PC-3 (cell line): Measurements from ENCODE around the gene SFXN3. TPM values are rescaled to one million over a fixed set of nuclear protein-coding genes. Genes with fewer than 3 reads are reported as not detected.

ENCODE experiments used
- ATAC-seq: fragments of 200-7000 bp; cut with Tn5 transposase; 2 replicates; pipeline ENCODE4 v1.9.1; 2020; ENCODE audit warnings: mild to moderate bottlenecking, moderate library complexity
- BruUV-seq: library from RNA; stranded (reverse); fragments of 400-500 nt; replicated peaks from 2 replicates; lab custom pipeline; 2021; lab: Mats Ljungman, UMichigan
- CTCF ChIA-PET: fragments of 300-600 bp; sonication (Branson Sonifier 250); formaldehyde crosslinking; loops from one replicate; lab custom pipeline; 2022; ENCODE audit warnings: antibody characterized with exemption; lab: Charles Lee
- POLR2A ChIA-PET: fragments of 300-600 bp; sonication (Branson Sonifier 250); formaldehyde crosslinking; loops from one replicate; lab custom pipeline; 2022; ENCODE audit warnings: antibody characterized with exemption; ENCODE audit not compliant: unreplicated experiment; lab: Charles Lee
- DNase-seq: peaks from one replicate; pipeline ENCODE4 v3.0.0-alpha.2; 2015
- H2AFZ ChIP-seq: fragments of 300-600 bp; sonication (generic); 2 replicates; pipeline ENCODE4 v1.6.0; 2016; ENCODE audit warnings: antibody characterized with exemption, low read length
- H3F3A ChIP-seq: fragments of 300-600 bp; sonication (generic); one replicate; pipeline ENCODE4 v1.6.0; 2017; ENCODE audit warnings: antibody characterized with exemption, low read length, control low read depth, mild to moderate bottlenecking; ENCODE audit not compliant: unreplicated experiment
- H3K27ac ChIP-seq: fragments of 300-600 bp; sonication (generic); 2 replicates; pipeline ENCODE4 v1.5.1; 2016; ENCODE audit warnings: mild to moderate bottlenecking, low read length
- H3K27me3 ChIP-seq: fragments of 300-600 bp; sonication (generic); 2 replicates; pipeline ENCODE4 v1.6.1; 2016; ENCODE audit warnings: low read length, mixed read lengths
- H3K36me3 ChIP-seq: fragments of 300-600 bp; sonication (generic); 2 replicates; pipeline ENCODE4 v1.6.1; 2016; ENCODE audit warnings: low read depth, mixed run types, low read length, mixed read lengths
- H3K4me1 ChIP-seq: fragments of 300-600 bp; sonication (generic); 2 replicates; pipeline ENCODE4 v1.5.1; 2016; ENCODE audit warnings: low read length; ENCODE audit not compliant: insufficient read depth
- H3K4me2 ChIP-seq: fragments of 300-600 bp; sonication (generic); 2 replicates; pipeline ENCODE4 v1.6.0; 2016; ENCODE audit warnings: low read length
- H3K4me3 ChIP-seq: fragments of 300-600 bp; sonication (generic); 2 replicates; pipeline ENCODE4 v1.5.1; 2016; ENCODE audit warnings: mild to moderate bottlenecking, low read length, mixed read lengths
- H3K79me2 ChIP-seq: fragments of 300-600 bp; sonication (generic); 2 replicates; pipeline ENCODE4 v1.6.1; 2017; ENCODE audit warnings: low read length, mixed read lengths
- H3K9ac ChIP-seq: fragments of 300-600 bp; sonication (generic); 2 replicates; pipeline ENCODE4 v1.6.0; 2016; ENCODE audit warnings: mild to moderate bottlenecking, low read length
- H3K9me2 ChIP-seq: fragments of 300-600 bp; sonication (generic); replicated peaks from 2 replicates; pipeline ENCODE4 v1.6.1; 2016; ENCODE audit warnings: mixed run types, low read length, mixed read lengths
- H3K9me3 ChIP-seq: fragments of 300-600 bp; sonication (generic); 2 replicates; pipeline ENCODE4 v1.6.1; 2016; ENCODE audit warnings: low read length, mixed read lengths
- H4K20me1 ChIP-seq: fragments of 300-600 bp; sonication (generic); 2 replicates; pipeline ENCODE4 v1.6.1; 2016; ENCODE audit warnings: low read length, mixed read lengths
- CTCF ChIP-seq: fragments of 300-600 bp; sonication (generic); conservative IDR thresholded peaks from 2 replicates; pipeline ENCODE4 v1.5.1; 2017; ENCODE audit warnings: antibody characterized with exemption, low read depth, mild to moderate bottlenecking, low read length
- EZH2 ChIP-seq: fragments of 300-600 bp; sonication (generic); IDR thresholded peaks from one replicate; pipeline ENCODE4 v1.6.1; 2017; ENCODE audit warnings: antibody characterized with exemption, mild to moderate bottlenecking, low read length; ENCODE audit not compliant: unreplicated experiment
- EZH2phosphoT487 ChIP-seq: fragments of 300-600 bp; sonication (generic); IDR thresholded peaks from 2 replicates; pipeline ENCODE4 v1.6.1; 2018; ENCODE audit warnings: mild to moderate bottlenecking, antibody characterized with exemption, low read length, borderline replicate concordance
- intact Hi-C: fragments of 100-400 bp; cut with micrococcal nuclease; formaldehyde crosslinking; loops from 2 replicates; pipeline ENCODE4 v1.9.0; 2023
- total RNA-seq: library from RNA; depleted of rRNA; stranded (reverse); fragments of >200 nt; gene quantifications from 2 replicates; pipeline ENCODE4 v1.2.3, GENCODE V29; 2014

SFXN3 gene
- total RNA-seq, 1 experiment from 2014 or later: 46.7 TPM

DNA sequence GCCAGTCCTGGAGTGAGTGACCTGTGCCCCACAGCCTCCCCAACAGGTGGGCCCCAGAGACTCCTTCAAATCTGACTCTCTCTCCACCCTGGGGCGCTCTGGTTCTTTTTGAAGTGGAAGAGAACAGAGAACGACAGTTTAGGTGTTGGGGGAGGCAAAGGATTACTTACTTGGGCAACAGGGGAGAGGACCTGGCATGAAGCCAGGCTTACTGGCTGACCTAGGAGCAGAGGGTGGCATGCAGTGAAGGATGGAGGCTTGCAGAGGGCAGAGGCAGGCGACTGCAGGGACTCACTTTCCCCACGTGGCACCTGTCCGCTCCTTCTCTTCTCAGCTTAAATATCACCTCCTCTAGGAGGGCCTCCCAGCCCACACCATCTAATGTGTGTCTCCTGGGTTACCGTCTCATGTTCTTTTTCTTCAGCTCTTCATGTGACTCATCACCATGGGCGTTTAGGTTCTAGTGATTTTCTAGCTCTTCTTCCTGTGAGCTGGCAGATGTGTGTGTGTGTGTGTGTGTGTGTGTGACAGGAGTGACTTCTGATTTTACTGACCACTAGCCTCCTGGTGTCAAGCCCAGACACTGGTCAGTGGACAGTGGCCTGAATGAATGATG is 16.0 kb upstream of the SFXN3 start:
- H2AFZ ChIP-seq: no peak overlapping the region
- H3K27ac ChIP-seq: no peak overlapping the region
- H3K27me3 ChIP-seq: no peaks in the 10 kb centered on the region
- intact Hi-C loops: loop anchor here (1.0 kb wide), 1 partner anchor 21 kb away; no protein-coding TSS in a partner anchor
- peak; percentile 44 for ATAC-seq
- H4K20me1 ChIP-seq: no peaks in the 10 kb centered on the region
- H3F3A ChIP-seq: no peaks in the 10 kb centered on the region
- CTCF ChIA-PET: interaction anchor here (0.5 to 1.8 kb wide), 7 partner anchors 10 to 452 kb away, joined by 3 to 15 read pairs (median 5); no protein-coding TSS in a partner anchor
- POLR2A ChIA-PET: interaction anchor here (0.5 to 1.2 kb wide), 2 partner anchors 16 to 46 kb away, joined by 11 to 13 read pairs; partner anchors contain the start of genes PDZD7 and SFXN3
- H3K9me3 ChIP-seq: no peaks in the 10 kb centered on the region
- no peaks in the 10 kb centered on the region for H3K36me3 ChIP-seq
- no peaks in the 10 kb centered on the region for H3K79me2 ChIP-seq
- H3K9ac ChIP-seq: no peak overlapping the region
- 0 out of 2 replicates have a peak overlapping the region, but pooled peaks have one; percentile 16 for H3K4me2 ChIP-seq
- DNase-seq: peak; percentile 81
- H3K4me3 ChIP-seq: no peak overlapping the region
- BruUV-seq: no TSS peak
- H3K9me2 ChIP-seq: no peaks in the 10 kb centered on the region
- TF ChIP-seq CTCF (no peak), EZH2phosphoT487 (no peak), EZH2 (no peak)
- peaks cover 29% of the 10 kb centered on the region for H3K4me1 ChIP-seq

GRCh38 chr10:101015582-101015973 is 15.5 kb upstream of the SFXN3 start:
- no peak overlapping the region for H3K27ac ChIP-seq
- no peaks in the 10 kb centered on the region for H3K79me2 ChIP-seq
- intact Hi-C loops: no loop called here
- H2AFZ ChIP-seq: no peak overlapping the region
- DNase-seq: no peak
- no peak overlapping the region for H3K9ac ChIP-seq
- H3K36me3 ChIP-seq: no peaks in the 10 kb centered on the region
- H3K9me2 ChIP-seq: no peaks in the 10 kb centered on the region
- peaks cover 29% of the 10 kb centered on the region for H3K4me1 ChIP-seq
- H4K20me1 ChIP-seq: no peaks in the 10 kb centered on the region
- H3K4me3 ChIP-seq: no peak overlapping the region
- no peak for TF ChIP-seq EZH2
- TF ChIP-seq CTCF: no peak
- TF ChIP-seq EZH2phosphoT487: no peak
- CTCF ChIA-PET: interaction anchor here (0.6 to 1.8 kb wide), 4 partner anchors 17 to 452 kb away, joined by 5 to 15 read pairs (median 6); no protein-coding TSS in a partner anchor
- no peak overlapping the region for H3K4me2 ChIP-seq
- no peaks in the 10 kb centered on the region for H3K27me3 ChIP-seq
- POLR2A ChIA-PET: interaction anchor here (0.5 to 1.2 kb wide), 2 partner anchors 15 to 46 kb away, joined by 11 to 13 read pairs; partner anchors contain the start of genes PDZD7 and SFXN3
- no peaks in the 10 kb centered on the region for H3K9me3 ChIP-seq
- H3F3A ChIP-seq: no peaks in the 10 kb centered on the region
- ATAC-seq: no peak
- BruUV-seq: no TSS peak

DNA sequence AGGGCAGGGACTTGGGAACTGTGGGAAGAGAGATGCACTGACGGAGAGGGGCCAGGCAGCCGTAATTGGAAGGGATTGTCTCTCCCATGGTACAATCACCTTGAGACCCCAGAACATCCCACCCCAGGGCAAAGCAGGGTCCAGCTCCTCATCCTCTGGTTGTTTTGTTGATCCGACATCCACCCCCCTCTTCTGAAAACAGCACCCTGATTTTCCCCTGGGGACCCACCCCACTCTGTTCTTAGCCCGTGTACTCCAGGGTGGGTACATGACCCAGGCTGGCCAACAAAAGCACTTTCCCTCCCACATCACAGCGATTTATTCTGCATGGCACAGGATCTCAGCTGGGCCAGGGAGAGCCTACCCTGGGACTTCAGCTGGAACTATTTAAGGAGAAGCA is 14.2 kb upstream of the SFXN3 start:
- H3K9ac ChIP-seq: no peak overlapping the region
- DNase-seq: no peak
- POLR2A ChIA-PET: interaction anchor here (0.6 kb wide), 1 partner anchor 1357 kb away, joined by 4 read pairs; no protein-coding TSS in a partner anchor
- no peak overlapping the region for H2AFZ ChIP-seq
- H3F3A ChIP-seq: no peaks in the 10 kb centered on the region
- H3K79me2 ChIP-seq: no peaks in the 10 kb centered on the region
- H3K4me3 ChIP-seq: no peak overlapping the region
- H3K36me3 ChIP-seq: no peaks in the 10 kb centered on the region
- H3K4me2 ChIP-seq: no peak overlapping the region
- CTCF ChIA-PET: no interaction called here
- no TSS peak for BruUV-seq
- no peaks in the 10 kb centered on the region for H3K27me3 ChIP-seq
- intact Hi-C loops: no loop called here
- no peak for ATAC-seq
- H3K27ac ChIP-seq: no peak overlapping the region
- TF ChIP-seq CTCF (no peak), EZH2 (no peak), EZH2phosphoT487 (no peak)
- no peaks in the 10 kb centered on the region for H3K9me3 ChIP-seq
- no peaks in the 10 kb centered on the region for H4K20me1 ChIP-seq
- no peaks in the 10 kb centered on the region for H3K9me2 ChIP-seq
- H3K4me1 ChIP-seq: peaks cover 29% of the 10 kb centered on the region
